ENCODE results near the gene SELENOI. TPM values are rescaled to one million over a fixed set of nuclear protein-coding genes. Genes with fewer than 3 reads are reported as not detected.

The SELENOI gene
- total and polyA plus RNA-seq, 10 of the 15 experiments (the other 5 are each of a cell fraction or from before 2014, with no cell fraction given), result 5.2 to 31.4 (median 17.4) TPM

GRCh38 chr2:26399771-26400376 lies 53.9 kb downstream of the SELENOI start:
- Histone ChIP-seq H3K4me2 (ENCODE audit: control insufficient read depth, insufficient read depth) (no peak overlapping the region), H3K4me1 (ENCODE audit: control insufficient read depth, insufficient read depth, low read length) (no peaks in the 10 kb centered on the region; the same call in 1 of the 2 replicates), H3K4me3 (no peak overlapping the region), H2AFZ (ENCODE audit: control insufficient read depth, low read depth, low read length) (no peak overlapping the region), H3K79me2 (ENCODE audit: control insufficient read depth, insufficient read depth, low read length) (no peaks in the 10 kb centered on the region), H3K9ac (ENCODE audit: control insufficient read depth, insufficient read depth, low read length) (no peak overlapping the region), H3K27ac (ENCODE audit: control insufficient read depth, insufficient read depth) (no peak overlapping the region), H3K27me3 (replicated peaks in 1 of 2; ENCODE audit: control insufficient read depth in 2 of 2, insufficient read depth in 2 of 2, low read length in 1 of 2) (no peaks in the 10 kb centered on the region), H3K36me3 (ENCODE audit: control insufficient read depth in 2 of 2, insufficient read depth in 2 of 2, low read length in 1 of 2) (peaks cover 0 to 4% of the 10 kb centered on the region in 2 experiments; a peak in 2 of 4 replicates), H3K9me3 (replicated peaks; ENCODE audit: control insufficient read depth, insufficient read depth, low read length) (no peaks in the 10 kb centered on the region), H4K20me1 (ENCODE audit: control insufficient read depth, insufficient read depth) (no peaks in the 10 kb centered on the region)
- ChIA-PET SMC1A (ENCODE audit: uncharacterized antibody, unreplicated experiment) (interaction anchor here (1.0 kb wide), 1 partner anchor 54 kb away, joined by 3 read pairs; the partner anchor contains the start of gene SELENOI), RAD21 (ENCODE audit: unreplicated experiment) (interaction anchor here (0.7 kb wide), 2 partner anchors 153 to 199 kb away, joined by 3 to 4 read pairs; no protein-coding TSS in a partner anchor), POLR2A (no interaction called here), CTCF (interaction anchor here (0.6 kb wide), 1 partner anchor 232 kb away, joined by 3 read pairs; no protein-coding TSS in a partner anchor)
- no peak for TF ChIP-seq TCF12 (IDR thresholded peaks at IDR 0.05; ENCODE audit: low read depth, low read length)
- TF ChIP-seq RUNX3 (IDR thresholded peaks at IDR 0.05; ENCODE audit: low read length), result peak; percentile 52
- 34% methylated on average over 4 of the region's 4 CpGs for WGBS (ENCODE audit: insufficient coverage, insufficient replicate concordance, low lambda C conversion rate, missing lambda C conversion rate)
- intact Hi-C loops (cut with micrococcal nuclease; ENCODE audit: unreplicated experiment) (no loop called here), in situ Hi-C loops (cut with MboI) (no loop called here)
- FAIRE-seq (no peak), ATAC-seq (no peak; the same call in 1 of the 3 replicates), DNase-seq (ENCODE audit: low read depth, low spot score) (no peak)
- BruUV-seq (replicated peaks), result no TSS peak

DNA sequence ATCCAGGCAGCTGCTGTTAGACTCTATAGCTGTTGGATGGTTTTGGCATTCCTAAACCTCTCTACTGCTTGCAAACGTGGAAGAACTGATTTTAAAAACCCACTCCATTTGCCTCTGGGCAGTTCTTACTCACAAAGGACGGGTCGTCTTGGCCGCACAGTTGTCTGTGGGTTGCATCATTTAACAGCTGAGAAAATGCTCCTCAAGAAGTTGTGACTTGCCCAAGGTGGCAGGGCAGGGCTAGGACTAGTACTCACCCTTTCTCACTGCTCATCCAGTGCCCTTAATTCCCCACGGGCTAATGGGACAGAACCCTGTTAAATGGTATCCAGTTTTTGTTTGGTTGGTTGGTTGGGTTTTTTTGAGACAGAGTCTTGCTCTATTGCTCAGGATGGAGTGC lies 54.8 kb downstream of the SELENOI start:
- in situ Hi-C loops (cut with MboI) (no loop called here), intact Hi-C loops (cut with micrococcal nuclease; ENCODE audit: unreplicated experiment) (no loop called here)
- FAIRE-seq (no peak), ATAC-seq (no peak), DNase-seq (ENCODE audit: low read depth, low spot score) (no peak)
- Histone ChIP-seq H3K27ac (ENCODE audit: control insufficient read depth, insufficient read depth) (no peak overlapping the region), H2AFZ (ENCODE audit: control insufficient read depth, low read depth, low read length) (no peak overlapping the region), H3K4me1 (ENCODE audit: control insufficient read depth, insufficient read depth, low read length) (no peaks in the 10 kb centered on the region; the same call in 1 of the 2 replicates), H3K4me2 (ENCODE audit: control insufficient read depth, insufficient read depth) (no peak overlapping the region), H3K79me2 (ENCODE audit: control insufficient read depth, insufficient read depth, low read length) (no peaks in the 10 kb centered on the region), H3K9ac (ENCODE audit: control insufficient read depth, insufficient read depth, low read length) (no peak overlapping the region), H3K4me3 (no peak overlapping the region), H4K20me1 (ENCODE audit: control insufficient read depth, insufficient read depth) (no peaks in the 10 kb centered on the region), H3K9me3 (replicated peaks; ENCODE audit: control insufficient read depth, insufficient read depth, low read length) (no peaks in the 10 kb centered on the region), H3K27me3 (replicated peaks in 1 of 2; ENCODE audit: control insufficient read depth in 2 of 2, insufficient read depth in 2 of 2, low read length in 1 of 2) (no peaks in the 10 kb centered on the region), H3K36me3 (ENCODE audit: control insufficient read depth in 2 of 2, insufficient read depth in 2 of 2, low read length in 1 of 2) (no peaks in the 10 kb centered on the region)
- BruUV-seq (replicated peaks), result no TSS peak
- ChIA-PET SMC1A (ENCODE audit: uncharacterized antibody, unreplicated experiment) (no interaction called here), RAD21 (ENCODE audit: unreplicated experiment) (no interaction called here), POLR2A (no interaction called here), CTCF (interaction anchor here (0.6 kb wide), 1 partner anchor 233 kb away, joined by 3 read pairs; no protein-coding TSS in a partner anchor)
- 57% methylated on average over 5 of the region's 5 CpGs for WGBS (ENCODE audit: insufficient coverage, insufficient replicate concordance, low lambda C conversion rate, missing lambda C conversion rate)
- TF ChIP-seq RAD21 (IDR thresholded peaks at IDR 0.05; ENCODE audit: insufficient read depth, low read depth, low read length) (no peak), MEF2A (IDR thresholded peaks at IDR 0.05; ENCODE audit: insufficient read depth, low read depth, low read length) (no peak)
